ENCODE results near the gene FIZ1.

DNA sequence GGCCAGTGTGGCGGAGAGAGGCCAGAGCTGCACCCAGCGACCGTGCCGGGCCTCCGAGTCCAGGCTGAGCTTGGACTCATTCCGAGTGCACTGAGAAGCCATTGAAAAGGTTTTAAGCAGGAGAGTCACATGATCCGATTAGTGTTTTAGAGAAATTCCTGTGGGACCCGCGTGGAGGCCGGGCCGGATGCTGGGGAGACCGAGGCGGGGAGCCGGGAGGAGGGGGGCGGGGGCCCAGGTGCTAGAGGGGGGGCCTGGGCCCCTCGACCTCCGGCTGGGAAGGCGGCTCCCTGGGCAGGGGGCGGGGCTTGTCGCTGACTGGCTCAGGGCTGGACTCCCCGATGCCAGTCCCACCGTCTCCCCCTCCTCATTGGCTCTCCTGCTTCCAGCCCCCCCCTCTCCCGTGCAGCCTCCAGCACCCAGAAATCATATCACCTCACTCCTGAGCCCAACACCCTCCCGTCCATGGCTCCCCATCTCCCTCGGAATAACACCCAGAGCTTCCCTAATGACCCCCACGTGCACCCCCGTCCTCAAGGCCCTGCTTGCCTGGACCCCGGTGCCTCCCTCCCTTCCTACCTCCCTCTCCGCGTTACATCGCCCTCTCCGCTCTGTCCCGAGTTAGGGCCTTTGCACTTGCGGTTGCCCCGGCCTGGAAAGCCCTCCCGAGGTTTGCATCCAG lies 13.5 kb downstream of the FIZ1 start:
- TF ChIP-seq YY1 (IDR thresholded peaks at IDR 0.05; ENCODE audit: insufficient read depth, insufficient read length) (no peak), ZNF274 (IDR thresholded peaks at IDR 0.05; ENCODE audit: low read depth, low read length) (no peak), SUZ12 (IDR thresholded peaks at IDR 0.05; ENCODE audit: extremely low read depth, insufficient read depth, insufficient read length) (no peak)

Measured in NT2/D1 (cell line).